ENCODE measurements around the gene ZNF217.

- TF ChIP-seq EZH2phosphoT487 (IDR thresholded peaks at IDR 0.05; ENCODE audit: borderline replicate concordance, low read length), result no peak
- TF ChIP-seq, protein P1, sequence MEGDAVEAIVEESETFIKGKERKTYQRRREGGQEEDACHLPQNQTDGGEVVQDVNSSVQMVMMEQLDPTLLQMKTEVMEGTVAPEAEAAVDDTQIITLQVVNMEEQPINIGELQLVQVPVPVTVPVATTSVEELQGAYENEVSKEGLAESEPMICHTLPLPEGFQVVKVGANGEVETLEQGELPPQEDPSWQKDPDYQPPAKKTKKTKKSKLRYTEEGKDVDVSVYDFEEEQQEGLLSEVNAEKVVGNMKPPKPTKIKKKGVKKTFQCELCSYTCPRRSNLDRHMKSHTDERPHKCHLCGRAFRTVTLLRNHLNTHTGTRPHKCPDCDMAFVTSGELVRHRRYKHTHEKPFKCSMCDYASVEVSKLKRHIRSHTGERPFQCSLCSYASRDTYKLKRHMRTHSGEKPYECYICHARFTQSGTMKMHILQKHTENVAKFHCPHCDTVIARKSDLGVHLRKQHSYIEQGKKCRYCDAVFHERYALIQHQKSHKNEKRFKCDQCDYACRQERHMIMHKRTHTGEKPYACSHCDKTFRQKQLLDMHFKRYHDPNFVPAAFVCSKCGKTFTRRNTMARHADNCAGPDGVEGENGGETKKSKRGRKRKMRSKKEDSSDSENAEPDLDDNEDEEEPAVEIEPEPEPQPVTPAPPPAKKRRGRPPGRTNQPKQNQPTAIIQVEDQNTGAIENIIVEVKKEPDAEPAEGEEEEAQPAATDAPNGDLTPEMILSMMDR (IDR thresholded peaks at IDR 0.05; ENCODE audit: low read depth, low read length, poor library complexity, severe bottlenecking), result no peak
Measured at GRCh38 chr20:53568351-53568750, 25.3 kb downstream of the ZNF217 start.
